Erythroblast (primary cell): ENCODE measurements around the gene CD44.

ENCODE experiments used
- GATA1 ChIP-seq: IDR thresholded peaks from 2 replicates; pipeline ENCODE4 v1.6.1; 2011; ENCODE audit warnings: low read depth, mild to moderate bottlenecking, control low read depth, low read length, moderate library complexity
- POLR2A ChIP-seq: IDR thresholded peaks from 2 replicates; pipeline ENCODE4 v1.6.1; 2011; ENCODE audit warnings: mild to moderate bottlenecking, low read length

DNA sequence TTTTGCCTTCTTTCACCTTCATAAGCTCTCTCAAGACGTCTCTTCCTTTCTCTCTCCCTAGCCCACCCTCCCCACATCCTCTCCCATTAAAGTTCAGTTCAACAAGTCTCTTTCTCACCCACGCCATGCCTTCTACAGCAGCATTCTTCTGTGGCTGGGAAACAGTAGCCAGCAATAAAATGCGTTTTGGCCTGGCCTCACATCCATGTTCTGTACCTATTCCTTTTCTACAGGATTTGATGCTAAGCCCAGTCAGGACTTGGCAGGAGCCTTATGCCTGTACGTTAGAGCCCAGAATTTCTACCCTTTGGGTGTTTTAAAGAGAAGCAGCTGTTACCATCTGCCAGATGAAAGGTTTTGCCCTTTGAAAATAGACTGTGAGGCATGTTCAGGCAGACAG is 7.1 kb upstream of the CD44 start:
- TF ChIP-seq POLR2A (no peak), GATA1 (no peak)
